ENCODE data around the gene NXPH2.

The NXPH2 gene

GRCh38 chr2:138726681-138727080 is 53.5 kb downstream of the NXPH2 start:
- no peak overlapping the region for H2AFZ ChIP-seq (ENCODE audit: low read depth)
- H3K9ac ChIP-seq: no peak overlapping the region
- no peaks in the 10 kb centered on the region for H3K27me3 ChIP-seq (ENCODE audit: insufficient read depth, low read depth)
- H3K36me3 ChIP-seq (ENCODE audit: insufficient read depth): no peaks in the 10 kb centered on the region
- H3K4me3 ChIP-seq (IDR thresholded peaks at IDR 0.05; ENCODE audit: insufficient read depth, low read depth, low read length): no peak overlapping the region
- TF ChIP-seq, protein P1, sequence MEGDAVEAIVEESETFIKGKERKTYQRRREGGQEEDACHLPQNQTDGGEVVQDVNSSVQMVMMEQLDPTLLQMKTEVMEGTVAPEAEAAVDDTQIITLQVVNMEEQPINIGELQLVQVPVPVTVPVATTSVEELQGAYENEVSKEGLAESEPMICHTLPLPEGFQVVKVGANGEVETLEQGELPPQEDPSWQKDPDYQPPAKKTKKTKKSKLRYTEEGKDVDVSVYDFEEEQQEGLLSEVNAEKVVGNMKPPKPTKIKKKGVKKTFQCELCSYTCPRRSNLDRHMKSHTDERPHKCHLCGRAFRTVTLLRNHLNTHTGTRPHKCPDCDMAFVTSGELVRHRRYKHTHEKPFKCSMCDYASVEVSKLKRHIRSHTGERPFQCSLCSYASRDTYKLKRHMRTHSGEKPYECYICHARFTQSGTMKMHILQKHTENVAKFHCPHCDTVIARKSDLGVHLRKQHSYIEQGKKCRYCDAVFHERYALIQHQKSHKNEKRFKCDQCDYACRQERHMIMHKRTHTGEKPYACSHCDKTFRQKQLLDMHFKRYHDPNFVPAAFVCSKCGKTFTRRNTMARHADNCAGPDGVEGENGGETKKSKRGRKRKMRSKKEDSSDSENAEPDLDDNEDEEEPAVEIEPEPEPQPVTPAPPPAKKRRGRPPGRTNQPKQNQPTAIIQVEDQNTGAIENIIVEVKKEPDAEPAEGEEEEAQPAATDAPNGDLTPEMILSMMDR (conservative IDR thresholded peaks at IDR 0.05; ENCODE audit: low read depth, low read length): no peak
- no peaks in the 10 kb centered on the region for H4K20me1 ChIP-seq (ENCODE audit: insufficient read depth)
- no peaks in the 10 kb centered on the region for H3K79me2 ChIP-seq (ENCODE audit: insufficient read depth, low read depth)
- H3K4me1 ChIP-seq (ENCODE audit: low read depth, poor library complexity, severe bottlenecking): peaks cover 15% of the 10 kb centered on the region
- no peak overlapping the region for H3K4me2 ChIP-seq
- no peak overlapping the region for H3K27ac ChIP-seq

- Histone ChIP-seq H3K27me3 (ENCODE audit: insufficient read depth, low read depth) (no peaks in the 10 kb centered on the region), H3K27ac (no peak overlapping the region), H4K20me1 (ENCODE audit: insufficient read depth) (no peaks in the 10 kb centered on the region), H3K79me2 (ENCODE audit: insufficient read depth, low read depth) (no peaks in the 10 kb centered on the region), H3K4me3 (IDR thresholded peaks at IDR 0.05; ENCODE audit: insufficient read depth, low read depth, low read length) (no peak overlapping the region), H3K9ac (no peak overlapping the region), H2AFZ (ENCODE audit: low read depth) (no peak overlapping the region), H3K4me1 (ENCODE audit: low read depth, poor library complexity, severe bottlenecking) (peaks cover under 1% of the 10 kb centered on the region), H3K36me3 (ENCODE audit: insufficient read depth) (no peaks in the 10 kb centered on the region), H3K4me2 (no peak overlapping the region)
- TF ChIP-seq, protein P1 (conservative IDR thresholded peaks at IDR 0.05; ENCODE audit: low read depth, low read length): no peak
Observed at GRCh38 chr2:138724729-138725459, 55.3 kb downstream of the NXPH2 start.

- Histone ChIP-seq H3K4me1 (ENCODE audit: low read depth, poor library complexity, severe bottlenecking) (no peaks in the 10 kb centered on the region), H3K9ac (no peak overlapping the region), H2AFZ (ENCODE audit: low read depth) (no peak overlapping the region), H4K20me1 (ENCODE audit: insufficient read depth) (no peaks in the 10 kb centered on the region), H3K4me2 (no peak overlapping the region), H3K79me2 (ENCODE audit: insufficient read depth, low read depth) (no peaks in the 10 kb centered on the region), H3K27ac (no peak overlapping the region), H3K36me3 (ENCODE audit: insufficient read depth) (no peaks in the 10 kb centered on the region), H3K27me3 (ENCODE audit: insufficient read depth, low read depth) (no peaks in the 10 kb centered on the region), H3K4me3 (IDR thresholded peaks at IDR 0.05; ENCODE audit: insufficient read depth, low read depth, low read length) (no peak overlapping the region)
- TF ChIP-seq, protein P1 (conservative IDR thresholded peaks at IDR 0.05; ENCODE audit: low read depth, low read length): no peak
Observed at GRCh38 chr2:138724327-138724726, 55.9 kb downstream of the NXPH2 start.

GRCh38 chr2:138723196-138723987 is 56.8 kb downstream of the NXPH2 start:
- no peaks in the 10 kb centered on the region for H3K79me2 ChIP-seq (ENCODE audit: insufficient read depth, low read depth)
- H4K20me1 ChIP-seq (ENCODE audit: insufficient read depth): no peaks in the 10 kb centered on the region
- TF ChIP-seq, protein P1 (conservative IDR thresholded peaks at IDR 0.05; ENCODE audit: low read depth, low read length): no peak
- no peak overlapping the region for H3K4me3 ChIP-seq (IDR thresholded peaks at IDR 0.05; ENCODE audit: insufficient read depth, low read depth, low read length)
- H2AFZ ChIP-seq (ENCODE audit: low read depth): no peak overlapping the region
- no peak overlapping the region for H3K4me2 ChIP-seq
- H3K4me1 ChIP-seq (ENCODE audit: low read depth, poor library complexity, severe bottlenecking): no peaks in the 10 kb centered on the region
- H3K9ac ChIP-seq: no peak overlapping the region
- H3K27me3 ChIP-seq (ENCODE audit: insufficient read depth, low read depth): no peaks in the 10 kb centered on the region
- H3K27ac ChIP-seq: no peak overlapping the region
- H3K36me3 ChIP-seq (ENCODE audit: insufficient read depth): no peaks in the 10 kb centered on the region

All from KMS-11 (cell line).